Thoracic aorta (tissue), 2 donors: Measurements from ENCODE around the gene SDHAF3. TPM values are rescaled to one million over a fixed set of nuclear protein-coding genes. Genes with fewer than 3 reads are reported as not detected.

Experiments used
- ATAC-seq: fragments of 150-250 bp; one replicate; pipeline ENCODE4 v1.8.0; 2017; ENCODE audit warnings: low read depth; ENCODE audit not compliant: insufficient number of reproducible peaks, low FRiP score
- DNase-seq: peaks from one replicate; pipeline ENCODE4 v3.0.0-alpha.2; 2020; ENCODE audit warnings: low spot score
- H3K27ac ChIP-seq, 2 donors: fragments of 200-600 bp; sonication (generic); 1 replicate in 1 of 2; 2 replicates in 1 of 2; pipeline ENCODE4 v1.5.1; 2016; ENCODE audit warnings: mild to moderate bottlenecking in 2 of 2, moderate library complexity in 2 of 2
- H3K27me3 ChIP-seq: fragments of 200-600 bp; sonication (generic); replicated peaks from 2 replicates; pipeline ENCODE4 v1.6.0; 2016; ENCODE audit warnings: mild to moderate bottlenecking; ENCODE audit not compliant: insufficient read depth
- H3K36me3 ChIP-seq: fragments of 200-600 bp; sonication (generic); one replicate; pipeline ENCODE4 v1.5.1; 2016
- H3K4me1 ChIP-seq, 2 donors: fragments of 200-600 bp; sonication (generic); 1 replicate in 1 of 2; 2 replicates in 1 of 2; pipeline versions ENCODE4 v1.5.1 to v1.6.0; 2016; ENCODE audit warnings: low read depth in 2 of 2, mild to moderate bottlenecking in 1 of 2; ENCODE audit not compliant: control insufficient read depth in 1 of 2
- H3K4me3 ChIP-seq: fragments of 200-600 bp; sonication (generic); 2 replicates; pipeline ENCODE4 v1.5.1; 2016; ENCODE audit warnings: mild to moderate bottlenecking
- H3K9me3 ChIP-seq: fragments of 200-600 bp; sonication (generic); 2 replicates; pipeline ENCODE4 v1.5.1; 2016
- total RNA-seq, 2 donors: library from RNA; depleted of rRNA; stranded (reverse); fragments of >200 nt; gene quantifications; one replicate each; pipeline versions ENCODE4 v1.1.0 to v1.2.3, GENCODE V29; 2016
- TF ChIP-seq, protein P1 (sequence below): fragments of 200-600 bp; sonication (generic); IDR thresholded peaks from one replicate; pipeline ENCODE4 v1.5.1; 2019; ENCODE audit warnings: antibody characterized with exemption

SDHAF3 gene
- total RNA-seq, 2 donors from 2014 or later: 1.1 to 3.5 TPM

DNA sequence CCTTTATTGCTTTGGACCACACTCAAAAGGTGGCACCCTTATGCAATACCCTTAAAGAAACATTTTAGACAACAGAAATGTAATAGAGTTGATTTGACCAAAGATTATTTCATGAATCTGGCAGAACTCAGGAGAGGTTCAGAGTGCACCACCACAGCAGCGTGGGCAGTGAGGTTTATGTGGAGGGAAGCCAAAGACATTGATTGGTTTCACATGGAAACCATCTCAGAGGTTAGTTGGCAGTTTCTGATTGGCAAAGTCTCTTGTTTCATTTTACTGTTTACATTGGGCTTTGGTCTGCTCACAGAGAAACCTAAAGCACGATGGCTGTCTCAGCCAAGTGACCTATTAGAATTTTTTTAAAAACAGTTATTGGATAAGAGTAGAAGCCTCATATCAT lies 101.3 kb downstream of the SDHAF3 start:
- TF ChIP-seq, protein P1, sequence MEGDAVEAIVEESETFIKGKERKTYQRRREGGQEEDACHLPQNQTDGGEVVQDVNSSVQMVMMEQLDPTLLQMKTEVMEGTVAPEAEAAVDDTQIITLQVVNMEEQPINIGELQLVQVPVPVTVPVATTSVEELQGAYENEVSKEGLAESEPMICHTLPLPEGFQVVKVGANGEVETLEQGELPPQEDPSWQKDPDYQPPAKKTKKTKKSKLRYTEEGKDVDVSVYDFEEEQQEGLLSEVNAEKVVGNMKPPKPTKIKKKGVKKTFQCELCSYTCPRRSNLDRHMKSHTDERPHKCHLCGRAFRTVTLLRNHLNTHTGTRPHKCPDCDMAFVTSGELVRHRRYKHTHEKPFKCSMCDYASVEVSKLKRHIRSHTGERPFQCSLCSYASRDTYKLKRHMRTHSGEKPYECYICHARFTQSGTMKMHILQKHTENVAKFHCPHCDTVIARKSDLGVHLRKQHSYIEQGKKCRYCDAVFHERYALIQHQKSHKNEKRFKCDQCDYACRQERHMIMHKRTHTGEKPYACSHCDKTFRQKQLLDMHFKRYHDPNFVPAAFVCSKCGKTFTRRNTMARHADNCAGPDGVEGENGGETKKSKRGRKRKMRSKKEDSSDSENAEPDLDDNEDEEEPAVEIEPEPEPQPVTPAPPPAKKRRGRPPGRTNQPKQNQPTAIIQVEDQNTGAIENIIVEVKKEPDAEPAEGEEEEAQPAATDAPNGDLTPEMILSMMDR: no peak
- Histone ChIP-seq H3K27ac (no peak overlapping the region), H3K4me1 (no peaks in the 10 kb centered on the region), H3K36me3 (no peaks in the 10 kb centered on the region), H3K9me3 (no peaks in the 10 kb centered on the region), H3K4me3 (no peak overlapping the region), H3K27me3 (no peaks in the 10 kb centered on the region)
- no peak for DNase-seq
- no peak for ATAC-seq

DNA sequence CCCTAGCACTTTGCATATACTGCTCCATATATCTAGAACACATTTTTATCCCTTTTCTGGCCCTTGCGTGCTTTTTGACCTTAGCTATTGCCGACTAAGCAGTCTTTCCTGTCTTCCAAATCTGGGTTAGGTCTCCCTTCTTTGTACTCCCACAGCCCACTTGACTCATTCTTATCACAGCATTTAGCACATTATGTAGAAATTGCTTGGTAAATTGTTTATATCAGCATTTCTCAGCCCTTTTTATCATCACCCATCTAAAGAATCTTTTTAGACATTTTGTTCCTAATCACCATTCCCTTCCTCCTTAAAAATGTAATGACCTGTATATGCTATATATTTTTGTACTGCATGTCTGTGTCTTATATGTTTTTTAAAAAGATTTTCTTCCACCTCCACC lies 101.7 kb downstream of the SDHAF3 start:
- Histone ChIP-seq H3K27ac (no peak overlapping the region), H3K4me3 (no peak overlapping the region), H3K36me3 (no peaks in the 10 kb centered on the region), H3K9me3 (no peaks in the 10 kb centered on the region), H3K27me3 (no peaks in the 10 kb centered on the region), H3K4me1 (no peaks in the 10 kb centered on the region)
- ATAC-seq: no peak
- TF ChIP-seq, protein P1: no peak
- DNase-seq: no peak

DNA sequence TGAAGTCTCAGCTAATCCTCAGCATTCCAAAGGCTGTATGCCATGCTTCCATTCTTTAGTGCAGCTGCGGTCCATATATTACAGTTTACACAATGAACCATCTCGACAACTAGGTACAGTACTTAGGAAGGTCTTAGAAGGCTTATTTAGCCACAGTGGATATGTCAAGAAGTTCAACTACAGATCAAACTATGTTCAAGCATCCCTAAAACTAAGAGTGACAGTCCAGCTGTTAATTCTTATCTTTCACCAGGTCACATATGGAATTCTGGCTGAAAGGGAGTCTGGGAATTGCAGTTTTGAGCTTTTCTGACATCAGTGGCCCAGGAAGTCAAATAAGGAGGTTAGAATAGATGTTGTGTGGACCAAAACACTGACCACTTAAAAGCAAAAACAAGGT lies 106.8 kb downstream of the SDHAF3 start:
- Histone ChIP-seq H3K9me3 (no peaks in the 10 kb centered on the region), H3K27ac (no peak overlapping the region), H3K27me3 (no peaks in the 10 kb centered on the region), H3K36me3 (no peaks in the 10 kb centered on the region), H3K4me1 (no peaks in the 10 kb centered on the region), H3K4me3 (no peak overlapping the region)
- TF ChIP-seq, protein P1: no peak
- ATAC-seq (no peak), DNase-seq (no peak)

GRCh38 chr7:97226541-97226940 lies 109.0 kb downstream of the SDHAF3 start:
- H3K4me3 ChIP-seq: no peak overlapping the region
- H3K9me3 ChIP-seq: no peaks in the 10 kb centered on the region
- H3K27ac ChIP-seq: no peak overlapping the region
- no peaks in the 10 kb centered on the region for H3K36me3 ChIP-seq
- no peaks in the 10 kb centered on the region for H3K4me1 ChIP-seq
- TF ChIP-seq, protein P1: no peak
- no peak for ATAC-seq
- DNase-seq: no peak
- no peaks in the 10 kb centered on the region for H3K27me3 ChIP-seq

Other genes with a start within 250 kb of the SDHAF3 start
- gene DLX6, start 112.1 kb upstream of the SDHAF3 start, total RNA-seq: not detected
- under 1 TPM in 1 of 2 donors, not detected in 1; 0.92 TPM for gene DLX5, start 92.9 kb upstream of the SDHAF3 start, total RNA-seq